Epithelial cell of esophagus (primary cell): Measurements from ENCODE around the gene EVC.

Source experiments
- DNase-seq: peaks from one replicate; pipeline ENCODE4 v3.0.0; 2010; ENCODE audit warnings: low read depth
- H3K4me3 ChIP-seq: 2 replicates; pipeline ENCODE4 v1.5.1; 2011; ENCODE audit warnings: mild to moderate bottlenecking, low read length, control low read depth
- TF ChIP-seq, protein P1 (sequence below): IDR thresholded peaks from 2 replicates; pipeline ENCODE4 v1.5.1; 2011; ENCODE audit warnings: low read depth, mild to moderate bottlenecking, low read length, control low read depth, inconsistent platforms; ENCODE audit not compliant: insufficient read depth; ENCODE audit errors: missing control alignments

Gene EVC

DNA sequence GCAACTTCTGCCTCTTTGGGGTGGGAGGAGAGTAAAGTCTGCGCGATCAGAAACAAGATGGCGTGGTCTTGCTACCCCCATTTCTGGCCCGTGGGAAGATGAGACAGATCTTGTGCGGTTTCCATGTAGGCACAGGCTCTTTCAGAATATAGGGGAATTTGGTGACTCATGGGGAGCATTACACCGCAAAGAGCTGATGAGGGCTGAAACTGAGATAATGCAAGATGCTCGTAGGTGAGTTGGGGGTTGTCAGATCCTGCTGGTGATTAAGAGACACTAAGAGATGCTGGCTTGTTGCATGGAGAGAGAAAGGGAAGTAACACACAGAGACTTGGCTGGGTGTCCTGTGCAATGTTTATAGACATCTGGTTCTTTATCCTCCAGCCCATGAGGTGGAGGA lies 1.5 kb downstream of the EVC start:
- TF ChIP-seq, protein P1, sequence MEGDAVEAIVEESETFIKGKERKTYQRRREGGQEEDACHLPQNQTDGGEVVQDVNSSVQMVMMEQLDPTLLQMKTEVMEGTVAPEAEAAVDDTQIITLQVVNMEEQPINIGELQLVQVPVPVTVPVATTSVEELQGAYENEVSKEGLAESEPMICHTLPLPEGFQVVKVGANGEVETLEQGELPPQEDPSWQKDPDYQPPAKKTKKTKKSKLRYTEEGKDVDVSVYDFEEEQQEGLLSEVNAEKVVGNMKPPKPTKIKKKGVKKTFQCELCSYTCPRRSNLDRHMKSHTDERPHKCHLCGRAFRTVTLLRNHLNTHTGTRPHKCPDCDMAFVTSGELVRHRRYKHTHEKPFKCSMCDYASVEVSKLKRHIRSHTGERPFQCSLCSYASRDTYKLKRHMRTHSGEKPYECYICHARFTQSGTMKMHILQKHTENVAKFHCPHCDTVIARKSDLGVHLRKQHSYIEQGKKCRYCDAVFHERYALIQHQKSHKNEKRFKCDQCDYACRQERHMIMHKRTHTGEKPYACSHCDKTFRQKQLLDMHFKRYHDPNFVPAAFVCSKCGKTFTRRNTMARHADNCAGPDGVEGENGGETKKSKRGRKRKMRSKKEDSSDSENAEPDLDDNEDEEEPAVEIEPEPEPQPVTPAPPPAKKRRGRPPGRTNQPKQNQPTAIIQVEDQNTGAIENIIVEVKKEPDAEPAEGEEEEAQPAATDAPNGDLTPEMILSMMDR: no peak
- peak; percentile 77 for DNase-seq
- no peak overlapping the region for H3K4me3 ChIP-seq

DNA sequence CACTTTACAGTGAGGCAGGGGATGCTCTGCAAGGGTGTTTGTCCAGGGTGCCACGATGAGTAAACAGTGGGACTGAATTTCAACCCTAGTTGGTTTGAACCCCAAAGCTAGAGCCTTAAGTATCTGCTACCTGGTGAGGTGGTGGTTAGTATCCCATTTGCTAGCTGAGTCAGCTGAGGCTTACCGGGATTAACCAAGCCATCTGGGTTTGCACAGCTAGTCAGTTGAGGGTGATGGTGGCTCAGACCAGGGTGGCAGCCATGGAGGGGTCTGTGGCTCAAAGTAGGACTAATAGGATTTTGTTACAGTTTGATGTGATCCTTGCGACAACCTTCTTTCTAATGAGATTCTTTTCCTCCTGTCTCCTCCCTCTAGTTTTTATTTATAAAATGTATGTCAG lies 1.9 kb downstream of the EVC start:
- TF ChIP-seq, protein P1: no peak
- DNase-seq: no peak
- no peak overlapping the region for H3K4me3 ChIP-seq

DNA sequence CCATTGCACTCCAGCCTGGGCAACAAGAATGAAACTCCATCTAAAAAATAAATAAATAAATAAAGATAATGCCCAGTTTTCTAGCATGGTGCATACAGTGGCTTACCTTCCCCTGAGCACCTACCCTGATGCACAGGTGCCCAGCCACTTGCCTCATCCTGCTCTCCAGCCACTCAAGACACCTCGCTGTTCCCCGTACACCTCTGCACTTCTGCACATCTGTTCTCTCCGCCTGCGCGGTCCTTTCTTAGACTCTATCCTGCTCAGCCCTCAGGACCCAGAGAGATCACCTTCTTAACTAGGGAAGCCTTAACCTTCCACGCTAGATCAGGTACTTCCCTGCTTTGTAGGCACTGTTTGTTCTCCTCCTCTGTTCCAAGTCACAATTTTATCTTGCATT lies 2.9 kb downstream of the EVC start:
- TF ChIP-seq, protein P1: no peak
- H3K4me3 ChIP-seq: no peak overlapping the region
- DNase-seq: no peak

DNA sequence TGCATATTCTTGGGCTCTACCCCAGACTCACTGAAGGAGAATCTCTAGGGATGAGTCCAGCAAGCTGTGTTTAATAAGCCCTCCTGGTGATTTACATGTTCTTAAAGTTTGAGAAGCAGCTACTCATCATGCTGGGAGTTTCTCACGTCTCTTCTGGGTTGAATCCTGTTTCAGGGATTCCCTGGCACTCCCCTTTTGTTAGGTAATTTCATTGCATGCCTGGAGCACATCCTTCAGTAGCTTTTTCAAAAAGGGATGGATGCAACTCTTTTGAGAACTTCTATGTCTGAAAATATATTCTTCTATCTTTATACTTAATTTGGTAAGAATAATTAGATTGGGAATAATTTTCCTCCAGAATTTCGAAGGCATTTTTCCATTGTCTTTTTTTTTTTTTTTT lies 4.4 kb downstream of the EVC start:
- H3K4me3 ChIP-seq: no peak overlapping the region
- TF ChIP-seq, protein P1: no peak
- no peak for DNase-seq

DNA sequence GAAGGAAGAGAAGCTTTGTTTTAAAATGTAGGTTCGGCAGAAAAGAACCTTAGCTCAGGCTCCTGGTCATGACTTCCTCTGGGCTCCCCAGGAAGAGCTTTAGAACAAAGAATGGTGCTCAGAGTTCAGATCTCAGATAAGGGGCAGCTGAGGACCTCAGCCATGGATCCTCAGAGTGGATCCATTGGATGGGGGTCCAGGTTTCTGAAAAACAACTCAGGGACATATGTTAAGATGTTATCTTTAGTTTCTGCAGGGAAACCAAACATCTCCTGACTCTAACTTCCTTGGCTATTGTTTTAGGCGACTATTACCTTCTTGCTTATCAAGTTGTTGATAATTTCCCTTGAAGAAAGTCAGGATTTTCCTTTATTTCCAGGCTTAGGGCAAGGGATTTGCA lies 5.4 kb downstream of the EVC start:
- TF ChIP-seq, protein P1: no peak
- H3K4me3 ChIP-seq: no peak overlapping the region
- DNase-seq: no peak

DNA sequence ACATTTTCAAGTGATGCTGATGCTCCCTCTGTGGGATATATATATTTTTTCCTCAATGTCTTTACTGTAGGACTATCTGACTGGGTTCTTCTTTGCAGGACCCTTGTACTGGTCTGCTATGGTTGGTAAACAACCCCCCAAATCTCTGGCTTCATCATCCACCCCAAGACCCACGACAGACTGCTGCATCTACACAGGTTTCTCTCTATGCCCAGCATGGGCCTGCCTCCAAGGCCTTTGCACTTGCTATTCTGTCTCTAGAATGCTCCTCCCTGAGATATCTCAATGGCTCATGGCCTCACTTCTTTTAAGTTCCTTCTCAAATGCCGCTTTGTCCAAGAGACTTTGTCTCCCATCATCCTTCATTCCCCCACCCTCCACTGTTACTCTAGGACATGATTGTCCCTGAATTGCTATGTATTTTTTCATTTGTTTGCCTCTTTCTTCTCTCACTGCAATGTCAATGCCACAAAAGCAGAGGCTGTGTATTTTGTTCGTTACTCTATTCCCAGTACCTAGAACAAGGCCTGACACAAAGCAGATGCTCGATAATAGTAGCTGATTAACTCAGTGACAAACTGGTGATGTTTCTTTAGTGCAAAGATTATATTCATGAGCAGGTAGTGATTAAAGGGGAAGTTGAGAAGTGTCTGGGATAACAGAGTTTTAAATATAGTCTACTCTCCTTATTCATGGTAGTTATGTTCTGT lies 6.6 kb downstream of the EVC start:
- H3K4me3 ChIP-seq: no peak overlapping the region
- TF ChIP-seq, protein P1: no peak
- DNase-seq: no peak

DNA sequence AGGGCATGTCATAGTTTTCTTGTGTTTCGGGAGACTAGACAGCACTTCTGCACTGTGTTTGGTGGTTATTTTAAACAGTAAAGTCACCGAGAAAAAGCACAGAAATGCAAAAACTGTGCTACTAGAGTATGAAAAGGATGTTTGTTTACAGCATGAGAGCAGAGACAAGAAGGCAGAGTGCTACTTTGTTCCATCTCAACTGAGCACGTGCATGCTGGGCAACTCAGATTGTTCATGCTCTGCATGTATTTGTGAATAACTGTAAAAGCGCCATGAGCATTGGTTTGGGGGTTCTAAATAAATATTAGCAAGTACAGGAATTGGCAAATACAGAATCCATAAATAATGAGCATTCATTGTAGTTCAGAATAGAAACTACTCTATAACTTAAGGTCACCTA lies 7.4 kb downstream of the EVC start:
- no peak overlapping the region for H3K4me3 ChIP-seq
- TF ChIP-seq, protein P1: no peak
- DNase-seq: no peak
